Stimulated activated CD8-positive, alpha-beta memory T cell treated with anti-CD3 and anti-CD28 coated beads, Interleukin-15, amount 100 ng/mL, for 1 hour (primary cell): ENCODE data around the gene GMFB.
A peak's percentile ranks its signal among the peaks of the same experiment; 100 is the strongest.

Source experiments
- DNase-seq: peaks from one replicate; pipeline ENCODE4 v3.0.0-alpha.2; 2020; ENCODE audit warnings: low read depth

Gene GMFB

DNA sequence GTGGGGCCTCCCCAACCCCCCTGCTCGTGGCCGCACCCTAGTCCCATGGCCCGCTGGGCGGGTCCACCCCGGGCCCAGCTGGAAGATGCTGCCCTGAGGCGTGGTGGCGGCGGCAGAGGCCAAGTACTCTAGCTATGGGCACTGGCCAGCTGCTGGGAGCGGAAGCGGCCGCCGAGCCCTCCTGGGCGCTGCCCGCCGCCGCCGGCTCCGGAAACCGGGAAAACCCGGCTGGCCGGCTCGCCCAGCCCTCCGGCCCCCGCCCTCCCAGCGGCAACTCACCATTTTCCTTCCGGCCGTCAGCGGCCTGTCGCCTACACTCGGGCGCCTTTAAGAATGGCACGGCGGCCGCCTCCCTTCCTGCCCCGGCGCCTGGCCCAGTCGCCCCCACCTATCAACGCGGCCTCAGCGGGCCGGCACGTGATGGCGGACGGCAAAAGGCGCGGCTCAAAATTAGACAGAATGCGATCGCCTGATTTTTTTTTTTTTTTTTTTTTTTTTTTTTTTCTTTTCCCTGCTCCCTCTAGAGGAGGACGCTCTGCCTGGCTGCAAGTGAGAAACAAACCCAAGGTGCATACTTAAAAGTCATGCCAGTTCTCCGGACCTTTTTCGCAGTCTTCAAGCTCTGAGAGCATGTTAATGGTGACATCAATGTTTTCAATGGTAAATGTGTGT lies at the start of gene GMFB:
GMFB (minus strand) TSS at position 335 of the 672 bp plus-strand sequence; CDS start at position 282, 53 bp downstream.
- DNase-seq: peak; percentile 76

DNA sequence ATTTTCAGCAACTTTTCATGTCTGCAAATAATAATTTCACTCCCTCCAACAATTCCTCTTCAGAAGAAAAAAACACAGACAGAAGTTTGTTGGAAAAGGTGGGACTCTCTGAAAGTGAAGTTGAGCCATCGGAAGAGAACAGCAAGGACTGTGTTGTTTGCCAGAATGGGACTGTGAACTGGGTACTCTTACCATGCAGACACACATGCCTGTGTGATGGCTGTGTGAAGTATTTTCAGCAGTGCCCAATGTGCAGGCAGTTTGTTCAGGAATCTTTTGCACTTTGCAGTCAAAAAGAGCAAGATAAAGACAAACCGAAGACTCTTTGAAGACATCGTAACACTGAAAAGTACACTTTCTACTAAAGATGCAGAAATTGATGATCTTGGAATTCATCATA lies 49.3 kb upstream of the GMFB start:
- no peak for DNase-seq

DNA sequence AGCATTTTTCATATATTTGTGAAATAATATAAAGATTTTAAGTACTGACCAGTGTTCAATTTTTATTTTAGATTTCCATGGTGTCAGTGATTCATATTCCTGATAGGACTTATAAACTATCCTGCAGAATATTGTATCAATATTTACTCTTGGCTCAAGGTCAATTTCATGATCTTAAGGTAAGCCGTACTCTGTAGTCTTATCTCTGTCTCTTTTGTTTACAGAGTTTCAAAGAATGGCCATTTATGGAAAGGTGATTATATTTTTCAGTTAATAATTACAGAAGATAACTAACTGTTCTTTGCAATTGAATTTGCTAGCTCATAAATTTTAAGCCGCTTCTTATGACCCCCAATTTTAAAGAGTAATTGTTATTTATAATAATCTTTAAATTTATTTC lies 48.9 kb upstream of the GMFB start:
- no peak for DNase-seq

DNA sequence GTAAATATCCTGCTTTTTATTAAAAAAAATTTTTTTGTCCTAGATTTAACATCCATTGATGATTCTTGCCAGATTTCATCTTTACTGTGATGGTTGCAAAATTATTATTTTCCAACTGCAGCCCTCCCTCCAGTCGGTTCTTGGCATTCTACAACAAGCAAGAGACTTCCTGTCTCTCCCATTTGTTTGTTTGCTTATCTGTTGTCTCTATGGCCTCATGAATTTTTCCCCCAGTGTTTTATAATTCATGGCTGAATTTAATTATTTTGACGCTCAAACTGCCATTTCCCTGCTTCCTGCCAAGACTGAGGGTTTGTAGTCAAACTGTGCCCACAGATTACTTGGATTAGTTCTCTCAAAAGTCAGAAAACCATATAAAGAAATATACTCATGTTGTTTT lies 46.9 kb upstream of the GMFB start:
- no peak for DNase-seq

DNA sequence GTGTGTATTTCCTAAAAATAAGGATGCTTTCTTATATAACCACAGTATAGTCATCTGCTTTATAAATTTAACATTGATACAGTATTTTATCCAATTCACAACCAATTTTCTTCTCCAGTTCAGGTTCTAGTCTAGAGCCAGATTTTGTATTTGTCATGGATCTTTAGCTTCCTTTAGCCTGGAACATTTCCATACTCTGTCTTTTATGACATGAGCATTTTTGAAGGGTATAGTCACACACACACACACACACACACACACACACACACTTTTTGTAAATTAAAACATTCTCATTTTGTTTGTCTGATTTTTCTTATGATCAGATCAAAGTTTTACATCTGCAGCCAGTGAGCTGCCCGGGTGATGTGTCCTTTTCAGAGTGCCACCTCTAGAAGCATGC lies 46.3 kb upstream of the GMFB start:
- no peak for DNase-seq

DNA sequence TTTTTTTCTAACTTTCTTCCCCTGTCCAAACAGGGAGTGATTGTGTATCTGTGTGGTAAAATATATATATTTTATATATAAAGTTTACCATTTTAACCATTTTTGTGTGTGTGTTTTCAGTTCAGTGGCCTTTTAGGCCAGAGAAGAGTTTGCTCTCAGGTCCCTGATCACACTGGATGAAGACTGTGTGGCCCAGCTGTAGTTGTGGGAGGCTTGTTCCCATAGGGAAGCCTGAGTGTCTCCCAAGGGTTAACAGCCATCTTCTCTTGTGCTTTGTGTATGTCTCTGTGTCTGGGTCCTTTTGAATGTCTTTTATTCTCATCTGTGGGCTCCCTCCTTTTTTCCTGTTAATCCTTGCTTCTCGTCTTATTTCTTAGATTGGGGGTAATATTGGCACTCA lies 44.3 kb upstream of the GMFB start:
- DNase-seq: no peak

DNA sequence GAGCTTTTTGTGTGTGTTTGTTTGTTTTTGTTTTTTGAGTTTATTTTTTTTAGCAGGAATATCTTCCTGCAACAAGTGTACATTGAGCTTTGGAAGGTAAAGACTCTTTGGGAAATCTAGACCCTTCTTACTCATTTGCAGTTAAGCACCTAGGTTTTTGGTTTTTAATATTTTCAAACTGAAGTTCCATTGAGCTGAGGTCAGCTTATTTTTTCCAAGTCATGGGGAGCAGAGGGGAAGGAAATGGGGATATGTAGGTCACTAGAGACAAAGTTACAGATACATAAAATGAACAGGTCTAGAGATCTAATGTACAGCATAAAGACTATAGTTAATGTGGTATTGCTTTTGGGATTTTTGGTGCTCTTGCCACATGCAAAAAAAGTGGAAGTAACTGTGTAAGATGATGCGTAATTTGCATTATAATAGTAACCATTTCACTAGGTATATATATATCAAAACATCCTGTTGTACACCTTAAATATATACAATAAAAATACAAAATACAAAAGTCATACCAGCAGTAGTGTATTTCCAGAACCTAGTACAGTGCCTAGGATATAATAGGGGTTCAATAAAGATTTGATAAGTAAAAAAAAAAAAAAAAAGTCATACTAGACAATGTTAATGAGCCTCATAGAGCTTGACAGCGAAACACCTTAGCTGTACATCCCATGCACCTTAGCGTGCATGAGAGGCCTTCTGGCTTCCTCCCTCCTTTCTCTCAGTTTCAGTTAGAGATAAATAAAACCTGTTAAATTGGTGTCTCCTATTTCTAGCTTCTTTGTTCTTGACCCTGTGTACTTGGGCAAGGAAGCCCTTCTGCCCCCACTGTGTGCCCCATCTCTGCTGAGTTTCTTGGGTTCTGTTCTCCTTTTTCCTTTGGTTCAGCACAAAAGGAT lies 43.6 kb upstream of the GMFB start:
- no peak for DNase-seq

DNA sequence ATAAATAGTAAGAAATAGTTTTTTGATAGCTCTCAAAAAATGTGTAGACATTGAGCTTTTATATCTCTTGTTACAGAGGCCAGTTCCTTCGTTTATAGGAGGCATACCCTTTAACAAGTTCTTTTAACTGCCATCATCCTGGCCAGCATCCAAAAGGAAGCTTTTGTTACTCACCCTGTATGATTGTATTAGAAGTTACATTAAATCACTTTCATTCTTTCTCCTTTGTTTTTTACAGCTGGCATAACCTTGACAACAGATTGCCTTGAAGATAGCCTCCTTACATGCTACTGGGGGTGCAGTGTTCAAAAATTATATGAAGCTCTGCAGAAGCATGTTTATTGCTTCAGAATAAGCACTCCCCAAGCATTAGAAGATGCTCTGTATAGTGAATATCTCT lies 41.0 kb upstream of the GMFB start:
- no peak for DNase-seq

DNA sequence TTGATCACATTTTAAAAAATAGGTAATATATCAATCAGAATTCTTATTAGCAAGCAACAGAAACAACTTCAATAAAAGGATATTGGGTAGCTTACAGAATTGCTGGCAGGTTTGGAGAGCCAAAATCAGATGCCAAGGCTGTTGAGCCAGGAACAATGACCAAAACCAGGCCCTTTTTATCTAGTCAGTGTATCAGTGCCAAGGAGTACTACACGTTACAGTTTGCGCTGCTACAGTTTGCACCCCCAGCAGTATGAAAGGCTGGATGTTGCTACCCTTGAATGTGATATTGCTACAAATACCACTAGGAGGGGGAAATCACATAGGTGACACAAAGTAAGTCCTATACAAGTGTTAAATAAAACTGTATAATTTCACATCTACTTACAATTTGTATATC lies 40.2 kb upstream of the GMFB start:
- DNase-seq: no peak

DNA sequence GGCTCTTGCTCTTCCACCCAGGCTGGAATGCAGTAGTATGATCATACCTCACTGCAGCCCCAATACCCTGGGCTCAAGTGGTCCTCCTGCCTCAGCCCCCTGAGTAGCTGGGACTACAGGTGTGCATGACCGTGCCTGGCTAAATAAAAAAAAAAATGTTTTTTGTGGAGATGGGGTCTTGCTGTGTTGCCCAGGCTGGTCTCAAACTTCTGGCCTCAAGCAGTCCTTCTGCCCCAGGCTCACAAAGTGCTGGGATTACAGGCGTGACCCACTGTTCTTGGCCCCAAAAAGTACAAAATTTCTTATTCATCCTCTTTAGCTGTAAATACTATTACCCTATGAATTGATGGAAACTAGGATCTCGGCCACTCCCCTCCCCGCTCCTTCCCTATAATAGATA lies 35.6 kb upstream of the GMFB start:
- DNase-seq: no peak

DNA sequence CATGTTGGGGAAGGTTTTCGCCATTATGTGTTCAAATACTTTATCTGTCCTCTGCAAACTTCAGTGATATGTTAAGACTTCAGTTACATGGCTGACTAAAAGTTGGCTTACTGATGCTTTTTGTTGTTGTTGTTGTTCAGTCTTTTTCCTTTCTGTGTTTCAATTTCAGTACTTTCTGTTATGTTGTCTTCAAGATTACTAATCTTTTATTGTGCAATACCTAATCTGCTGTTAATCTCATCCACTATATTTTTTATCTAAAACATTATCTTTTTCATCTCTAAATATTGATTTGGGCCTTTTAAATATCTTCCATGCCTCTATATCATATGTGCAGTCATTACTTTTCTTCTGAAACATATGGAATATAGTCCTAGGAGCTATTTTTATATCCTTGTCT lies 27.9 kb upstream of the GMFB start:
- DNase-seq: no peak

DNA sequence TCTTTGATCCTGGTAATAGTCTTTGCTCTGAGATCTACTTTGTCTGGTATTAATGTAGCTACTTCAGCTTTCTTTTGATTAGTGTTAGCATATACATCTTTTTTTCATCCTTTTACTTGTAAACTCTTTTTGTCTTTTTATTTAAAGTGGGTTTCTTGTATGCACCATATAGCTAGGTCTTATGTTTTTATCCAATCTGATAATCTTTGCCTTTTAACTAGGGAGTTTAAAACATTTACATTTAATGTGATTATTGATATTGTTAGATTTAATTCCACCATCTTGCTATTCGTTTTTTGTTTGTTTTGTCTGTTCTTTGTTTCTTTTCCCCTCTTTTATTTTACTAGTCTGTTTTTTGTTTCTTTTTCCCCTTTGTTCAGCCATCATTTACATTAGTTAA lies 26.9 kb upstream of the GMFB start:
- DNase-seq: no peak

DNA sequence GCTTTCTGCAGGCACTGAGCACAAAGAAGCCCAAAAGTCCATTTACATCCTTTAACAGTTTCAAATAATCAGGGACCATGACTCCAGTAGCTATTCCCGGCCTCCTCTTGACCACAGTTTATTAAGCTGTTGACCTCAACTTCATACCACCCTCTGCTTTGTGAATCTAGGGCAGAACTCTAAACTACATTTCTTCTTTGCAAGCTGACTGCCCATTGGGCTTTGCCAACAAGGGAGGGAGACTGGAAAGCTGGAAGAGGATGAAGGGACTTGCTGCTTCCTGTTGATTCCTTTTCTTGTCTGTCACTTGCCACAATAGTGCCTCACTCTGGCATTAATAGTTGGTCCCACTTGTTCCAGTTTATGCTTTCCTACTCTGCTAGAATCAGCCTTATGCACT lies 23.6 kb upstream of the GMFB start:
- no peak for DNase-seq

DNA sequence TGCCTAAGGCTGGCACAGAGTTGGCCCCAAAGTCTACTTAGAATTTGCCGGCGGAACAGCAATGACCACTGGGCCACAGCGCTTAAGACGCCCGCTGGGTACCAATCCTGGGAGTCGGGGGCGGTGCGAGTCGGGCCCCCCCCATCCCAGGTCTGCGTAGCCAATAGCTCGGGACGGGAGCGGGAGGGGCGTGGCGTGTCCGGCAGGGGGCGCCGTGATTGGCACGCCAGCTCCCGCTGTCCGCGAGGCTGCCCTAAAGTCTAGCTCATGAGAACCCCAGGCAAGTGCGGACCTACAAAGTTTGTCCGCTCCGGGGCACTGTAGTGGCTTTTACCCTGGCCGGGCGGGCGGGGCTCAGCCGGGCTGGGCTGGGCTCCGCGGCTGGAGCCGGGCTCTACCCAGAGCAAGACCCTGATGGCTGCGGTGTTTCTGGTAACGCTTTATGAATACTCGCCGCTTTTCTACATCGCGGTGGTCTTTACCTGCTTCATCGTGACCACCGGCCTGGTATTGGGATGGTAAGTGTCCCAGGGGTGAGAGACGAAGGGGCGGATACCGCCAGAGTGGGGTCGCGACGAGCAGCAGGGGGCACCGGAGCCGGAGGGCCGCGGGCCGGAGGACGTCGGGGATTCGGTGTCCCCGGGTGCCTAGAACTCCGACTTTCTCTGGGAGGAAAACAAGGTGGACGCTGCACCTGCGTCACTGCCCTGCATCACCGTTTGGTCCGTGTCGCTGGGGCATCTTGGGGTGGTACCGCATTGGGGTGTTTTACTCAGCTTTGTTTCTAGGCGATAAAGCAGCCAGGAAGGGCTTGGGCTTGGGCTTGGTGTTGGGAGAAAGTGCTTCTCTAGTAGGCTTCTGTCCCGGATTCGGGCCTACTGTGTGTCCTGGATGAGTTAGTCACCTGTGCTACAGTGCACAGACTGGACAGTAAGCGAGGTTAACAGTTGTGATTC lies 21.0 kb upstream of the GMFB start, which contains the start of gene CGRRF1:
CGRRF1 (plus strand) TSS at position 361 of the 956 bp plus-strand sequence; CDS start at position 415, 54 bp downstream.
- peak; percentile 92 for DNase-seq

DNA sequence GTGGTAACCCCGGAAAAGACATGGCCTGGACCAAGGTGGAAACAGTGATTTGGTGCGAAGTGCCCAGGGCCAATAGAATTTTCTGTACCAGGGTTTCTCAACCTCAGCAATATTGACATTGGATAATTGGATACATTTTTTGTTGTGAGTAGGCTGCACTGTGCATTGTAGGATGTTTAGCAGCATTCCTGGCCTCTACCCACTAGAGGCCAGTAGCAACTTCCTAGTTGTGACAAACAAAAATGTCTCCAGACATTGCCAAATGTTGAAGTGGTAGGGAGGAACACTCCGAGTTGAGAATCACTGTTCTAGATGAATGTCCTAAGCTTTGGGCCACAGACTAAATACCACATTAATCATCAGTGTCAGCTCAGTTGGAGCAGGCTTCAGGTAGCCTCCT lies 14.7 kb upstream of the GMFB start:
- DNase-seq: no peak

DNA sequence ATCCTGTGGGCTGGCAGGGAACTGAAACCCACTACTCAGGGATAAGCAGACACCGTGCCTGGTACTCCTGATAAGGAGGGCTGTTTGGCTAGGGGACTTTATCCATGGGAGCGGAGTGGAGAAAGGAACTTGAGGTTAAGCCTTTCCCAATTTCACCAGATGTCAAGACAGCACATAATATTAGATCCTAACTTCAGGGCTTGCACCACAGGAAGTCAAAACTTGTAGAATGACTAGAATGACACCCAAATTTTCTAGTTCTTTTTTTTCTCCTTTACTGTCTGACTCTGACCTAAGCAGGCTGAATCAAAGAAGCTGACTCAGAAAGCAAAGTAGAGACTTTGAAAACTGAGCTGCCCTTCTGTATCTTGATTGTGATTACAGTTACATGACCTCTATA lies 13.8 kb upstream of the GMFB start:
- no peak for DNase-seq

DNA sequence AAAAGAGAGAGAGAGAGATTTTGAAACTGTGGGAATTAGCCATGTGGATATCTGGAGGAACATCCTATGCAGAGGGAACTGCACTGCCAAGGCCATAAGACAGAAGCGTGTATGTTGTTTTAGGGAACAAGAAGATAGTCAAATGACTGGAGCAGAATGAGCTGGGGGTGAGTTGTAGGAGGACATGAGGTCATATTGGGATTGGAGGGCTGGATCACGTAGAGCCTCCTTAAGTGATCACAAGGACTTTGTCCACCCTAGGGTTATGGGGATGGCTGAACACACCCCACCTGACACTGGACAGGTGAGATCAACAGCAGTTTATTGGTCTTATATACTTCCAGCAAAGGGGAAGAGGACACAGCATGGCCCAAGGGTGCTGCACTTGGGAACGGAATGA lies 12.7 kb upstream of the GMFB start:
- DNase-seq: no peak

DNA sequence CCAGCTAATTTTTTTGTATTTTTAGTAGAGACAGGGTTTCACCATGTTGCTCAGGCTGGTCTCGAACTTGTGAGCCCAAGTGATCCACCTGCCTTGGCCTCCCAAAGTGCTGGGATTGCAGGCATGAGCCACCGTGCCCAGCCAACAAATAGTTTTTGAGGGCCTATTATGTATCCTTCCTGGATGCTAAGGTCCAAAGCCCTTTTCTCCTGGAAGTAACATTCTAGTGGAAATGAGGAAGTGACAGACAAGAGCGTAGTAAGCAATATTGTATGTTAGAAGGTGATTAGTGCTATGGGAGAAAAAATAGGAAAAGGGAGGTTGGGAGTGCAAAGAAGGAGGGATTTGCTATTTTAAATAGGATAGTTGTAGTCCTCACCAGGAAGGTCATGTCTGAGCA lies 12.0 kb upstream of the GMFB start:
- no peak for DNase-seq

DNA sequence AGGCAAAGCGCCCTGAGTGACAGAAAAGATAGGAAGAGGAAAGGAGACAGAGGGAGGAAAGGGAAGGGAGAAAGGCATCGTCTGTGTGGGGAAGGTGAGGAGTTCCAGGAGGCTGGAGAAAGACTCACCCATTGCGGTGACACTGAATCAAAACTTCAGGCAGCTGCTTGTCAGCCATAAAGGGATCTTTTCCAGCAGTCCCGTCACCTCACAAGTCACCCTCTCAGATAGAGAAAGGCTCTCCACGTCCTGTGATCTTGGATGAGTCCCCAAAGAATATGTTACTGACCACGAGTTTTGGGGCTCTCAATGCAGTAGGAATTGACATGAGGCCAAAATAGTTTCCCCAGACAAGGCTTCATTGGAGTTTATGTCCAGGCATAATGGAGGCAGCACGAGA lies 9.8 kb upstream of the GMFB start:
- no peak for DNase-seq

DNA sequence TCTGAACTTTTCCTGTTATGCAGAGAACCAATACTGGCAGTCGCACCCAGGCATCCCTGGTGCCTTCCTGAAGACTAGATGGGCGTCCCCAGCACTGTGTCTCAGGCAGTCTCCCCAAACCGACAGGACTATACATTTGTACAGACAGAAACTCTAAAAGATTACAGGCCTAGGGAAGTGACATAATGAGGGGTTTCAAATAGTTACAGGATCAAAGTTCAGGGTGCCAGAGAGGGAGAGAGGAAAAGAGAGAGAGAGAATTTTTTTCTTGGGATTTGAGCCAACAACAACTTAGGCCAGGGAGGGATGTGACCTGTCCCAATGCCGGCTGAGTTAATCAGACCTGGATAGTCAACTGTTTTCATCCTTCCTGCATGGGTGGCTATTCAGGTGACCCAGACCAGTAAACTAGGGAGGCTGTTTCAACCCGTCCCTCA lies 9.3 kb upstream of the GMFB start:
- DNase-seq: no peak

DNA sequence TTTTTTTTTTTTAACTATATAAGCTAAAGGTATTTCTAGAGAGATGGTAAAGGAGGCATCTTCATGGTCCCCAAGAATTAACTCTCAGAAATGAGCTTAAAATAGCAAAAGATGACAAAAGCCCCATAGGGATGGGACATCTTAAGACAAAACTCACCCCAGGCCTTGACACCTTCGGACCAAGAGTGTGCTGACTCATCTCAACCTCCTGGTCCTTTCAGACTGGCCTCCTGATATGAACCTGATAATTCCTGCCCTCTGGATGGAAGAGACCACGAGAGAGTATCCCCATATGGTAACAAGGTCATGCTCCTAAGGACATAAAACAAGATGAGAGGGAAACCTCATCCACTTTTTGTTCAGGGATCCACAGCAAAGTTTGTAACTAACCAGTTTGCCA lies 8.4 kb upstream of the GMFB start:
- DNase-seq: no peak

DNA sequence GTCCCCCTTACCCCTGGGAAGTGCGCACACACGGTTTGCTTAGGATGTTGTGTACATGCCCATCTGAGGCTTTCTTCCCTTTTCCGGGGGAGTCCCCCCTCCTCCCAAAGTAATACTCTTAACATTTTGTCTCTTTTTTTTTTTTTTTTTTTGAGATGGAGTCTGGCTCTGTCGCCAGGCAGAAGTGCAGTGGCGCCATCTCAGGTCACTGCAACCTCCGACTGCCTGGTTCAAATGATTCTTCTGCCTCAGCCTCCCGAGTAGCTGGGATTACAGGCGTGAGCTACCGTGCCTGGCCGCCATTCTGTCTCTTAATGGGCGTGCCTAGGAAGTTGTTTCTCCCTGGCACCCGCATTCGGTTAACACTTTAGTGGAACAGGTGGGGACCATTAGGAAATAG lies 4.5 kb upstream of the GMFB start:
- no peak for DNase-seq
